ENCODE measurements around the gene RNF152.

RNF152 gene

GRCh38 chr18:61856678-61857077 lies 36.1 kb downstream of the RNF152 start:
- TF ChIP-seq CTCF (IDR thresholded peaks at IDR 0.05; ENCODE audit: extremely low read depth, insufficient read depth, missing control alignments): no peak
- DNase-seq (ENCODE audit: low spot score): no peak

GRCh38 chr18:61855449-61856378 lies 37.1 kb downstream of the RNF152 start:
- no peak for TF ChIP-seq CTCF (IDR thresholded peaks at IDR 0.05; ENCODE audit: extremely low read depth, insufficient read depth, missing control alignments)
- DNase-seq (ENCODE audit: low spot score): no peak
- in situ Hi-C loops (cut with MboI; ENCODE audit: low pct_unique_long_range_greater_than_20kb, low sequenced_read_pairs, unreplicated experiment): loop anchor here (25.0 kb wide), 1 partner anchor 93 kb away; no protein-coding TSS in a partner anchor

More at GRCh38 chr18:61856678-61857077, 36.1 kb downstream of the RNF152 start:
- in situ Hi-C loops (cut with MboI; ENCODE audit: low pct_unique_long_range_greater_than_20kb, low sequenced_read_pairs, unreplicated experiment): loop anchor here (25.0 kb wide), 1 partner anchor 94 kb away; no protein-coding TSS in a partner anchor

GRCh38 chr18:61854578-61855448 lies 38.0 kb downstream of the RNF152 start:
- in situ Hi-C loops (cut with MboI; ENCODE audit: low pct_unique_long_range_greater_than_20kb, low sequenced_read_pairs, unreplicated experiment): loop anchor here (25.0 kb wide), 1 partner anchor 93 kb away; no protein-coding TSS in a partner anchor

GRCh38 chr18:61853855-61854254 lies 39.0 kb downstream of the RNF152 start:
- TF ChIP-seq CTCF (IDR thresholded peaks at IDR 0.05; ENCODE audit: extremely low read depth, insufficient read depth, missing control alignments): no peak
- in situ Hi-C loops (cut with MboI; ENCODE audit: low pct_unique_long_range_greater_than_20kb, low sequenced_read_pairs, unreplicated experiment): loop anchor here (25.0 kb wide), 1 partner anchor 92 kb away; no protein-coding TSS in a partner anchor
- DNase-seq (ENCODE audit: low spot score): no peak

More at GRCh38 chr18:61854578-61855448, 38.0 kb downstream of the RNF152 start:
- no peak for TF ChIP-seq CTCF (IDR thresholded peaks at IDR 0.05; ENCODE audit: extremely low read depth, insufficient read depth, missing control alignments)
- DNase-seq (ENCODE audit: low spot score): no peak

GRCh38 chr18:61852496-61852895 lies 40.3 kb downstream of the RNF152 start:
- TF ChIP-seq CTCF (IDR thresholded peaks at IDR 0.05; ENCODE audit: extremely low read depth, insufficient read depth, missing control alignments): no peak
- no peak for DNase-seq (ENCODE audit: low spot score)
- in situ Hi-C loops (cut with MboI; ENCODE audit: low pct_unique_long_range_greater_than_20kb, low sequenced_read_pairs, unreplicated experiment): loop anchor here (25.0 kb wide), 1 partner anchor 90 kb away; no protein-coding TSS in a partner anchor

- no peak for DNase-seq (ENCODE audit: low spot score)
- no peak for TF ChIP-seq CTCF (IDR thresholded peaks at IDR 0.05; ENCODE audit: extremely low read depth, insufficient read depth, missing control alignments)
- in situ Hi-C loops (cut with MboI; ENCODE audit: low pct_unique_long_range_greater_than_20kb, low sequenced_read_pairs, unreplicated experiment): loop anchor here (25.0 kb wide), 1 partner anchor 90 kb away; no protein-coding TSS in a partner anchor
Observed at GRCh38 chr18:61851940-61852451, 40.8 kb downstream of the RNF152 start.

Measured in GM13977 (cell line).